ENCODE data around the gene DDX31. TPM values are rescaled to one million over a fixed set of nuclear protein-coding genes. Genes with fewer than 3 reads are reported as not detected.

Gene DDX31
- total and polyA plus RNA-seq, 7 donors = 5.5 to 12.4 (median 8.6) TPM

GRCh38 chr9:132555528-132555927, 114.3 kb downstream of the DDX31 start:
- ATAC-seq (no peak), DNase-seq (no peak)
- H3K9me3 ChIP-seq = no peaks in the 10 kb centered on the region
- TF ChIP-seq CTCF (IDR thresholded peaks at IDR 0.05) = no peak
- no peak overlapping the region for H3K4me3 ChIP-seq
- H3K27me3 ChIP-seq (ENCODE audit: insufficient read depth in 3 of 3, low read length in 2 of 3) = peaks cover 0 to 72% (median 4%) of the 10 kb centered on the region in 3 donors
- no peak overlapping the region for H3K27ac ChIP-seq
- H3K4me1 ChIP-seq = peaks cover 7% of the 10 kb centered on the region
- no peaks in the 10 kb centered on the region for H3K36me3 ChIP-seq (ENCODE audit: insufficient read depth in 1 of 2, low read depth in 1 of 2)
- 69 to 76% (median 69%) methylated on average over 8 of the region's 8 CpGs for WGBS, 3 donors
- intact Hi-C loops (cut with DNase I) = no loop called here

GRCh38 chr9:132554755-132555154, 115.0 kb downstream of the DDX31 start:
- no peak for DNase-seq
- Histone ChIP-seq H3K36me3 (ENCODE audit: insufficient read depth in 1 of 2, low read depth in 1 of 2) (no peaks in the 10 kb centered on the region), H3K4me3 (no peak overlapping the region), H3K27me3 (ENCODE audit: insufficient read depth in 3 of 3, low read length in 2 of 3) (peaks cover 0 to 75% (median 4%) of the 10 kb centered on the region in 3 donors), H3K4me1 (no peaks in the 10 kb centered on the region), H3K27ac (no peak overlapping the region), H3K9me3 (no peaks in the 10 kb centered on the region)
- intact Hi-C loops (cut with DNase I) = no loop called here
- TF ChIP-seq CTCF (IDR thresholded peaks at IDR 0.05) = no peak
- 85 to 97% (median 93%) methylated on average over 2 of the region's 2 CpGs for WGBS, 3 donors
- no peak for ATAC-seq

GRCh38 chr9:132552041-132552440, 117.7 kb downstream of the DDX31 start:
- Histone ChIP-seq H3K36me3 (ENCODE audit: insufficient read depth in 1 of 2, low read depth in 1 of 2) (no peaks in the 10 kb centered on the region), H3K9me3 (no peaks in the 10 kb centered on the region), H3K4me1 (no peaks in the 10 kb centered on the region), H3K4me3 (no peak overlapping the region), H3K27me3 (ENCODE audit: insufficient read depth in 3 of 3, low read length in 2 of 3) (peaks cover 0 to 70% (median 5%) of the 10 kb centered on the region in 3 donors), H3K27ac (no peak overlapping the region)
- DNase-seq (peak in 1 of 2 donors; percentile 46), ATAC-seq (no peak)
- intact Hi-C loops (cut with DNase I) = no loop called here
- 81 to 82% (median 82%) methylated on average over 12 of the region's 12 CpGs for WGBS, 3 donors
- TF ChIP-seq CTCF (IDR thresholded peaks at IDR 0.05) = no peak

- Histone ChIP-seq H3K4me1 (no peaks in the 10 kb centered on the region), H3K27me3 (ENCODE audit: insufficient read depth in 3 of 3, low read length in 2 of 3) (peaks cover 0 to 70% (median 8%) of the 10 kb centered on the region in 3 donors)
- peak in 1 of 2 donors; percentile 28 for DNase-seq
Measured at GRCh38 chr9:132551556-132551955, 118.2 kb downstream of the DDX31 start.

More at GRCh38 chr9:132551556-132551955, 118.2 kb downstream of the DDX31 start:
- ATAC-seq = no peak
- H3K36me3 ChIP-seq (ENCODE audit: insufficient read depth in 1 of 2, low read depth in 1 of 2) = no peaks in the 10 kb centered on the region
- H3K9me3 ChIP-seq = no peaks in the 10 kb centered on the region
- intact Hi-C loops (cut with DNase I) = no loop called here
- WGBS, 3 donors = 54 to 57% (median 55%) methylated on average over 13 of the region's 13 CpGs
- no peak overlapping the region for H3K27ac ChIP-seq
- H3K4me3 ChIP-seq = no peak overlapping the region
- no peak for TF ChIP-seq CTCF (IDR thresholded peaks at IDR 0.05)
